ENCODE data around the gene TPRKB. TPM values are rescaled to one million over a fixed set of nuclear protein-coding genes. Genes with fewer than 3 reads are reported as not detected.
"Not testable (repeated sequence)": the region's sequence is repeated elsewhere in the genome, so short reads cannot be mapped to it uniquely, and the experiment has no call there.

Gene TPRKB
- total RNA-seq, 6 donors from 2014 or later = 4.7 to 19.0 (median 13.4) TPM

- 85 to 100% methylated on average over 1 of the region's 1 CpG for WGBS, 2 donors
- ATAC-seq (ENCODE audit: low FRiP score in 2 of 2) = no peak
- Histone ChIP-seq H3K36me3 (no peaks in the 10 kb centered on the region), H3K27ac (no peak overlapping the region), H3K9me3 (no peaks in the 10 kb centered on the region), H3K4me3 (no peak overlapping the region), H3K27me3 (no peaks in the 10 kb centered on the region), H3K4me1 (peaks cover 5 to 24% (median 13%) of the 10 kb centered on the region in 4 donors)
- TF ChIP-seq POLR2AphosphoS5 (IDR thresholded peaks at IDR 0.05) = no peak
- no peak for TF ChIP-seq POLR2A (IDR thresholded peaks at IDR 0.05)
- TF ChIP-seq EP300 (IDR thresholded peaks at IDR 0.05) = no peak
- DNase-seq = no peak
Observed at GRCh38 chr2:73698101-73698500, 39.0 kb downstream of the TPRKB start.

- Histone ChIP-seq H3K4me3 (no peak overlapping the region), H3K9me3 (no peaks in the 10 kb centered on the region), H3K36me3 (no peaks in the 10 kb centered on the region), H3K27me3 (no peaks in the 10 kb centered on the region), H3K4me1 (peaks cover 5 to 24% (median 13%) of the 10 kb centered on the region in 4 donors), H3K27ac (no peak overlapping the region)
- 59 to 63% methylated on average over 3 of the region's 3 CpGs for WGBS, 2 donors
- TF ChIP-seq EP300 (IDR thresholded peaks at IDR 0.05) = no peak
- TF ChIP-seq POLR2A (IDR thresholded peaks at IDR 0.05) = no peak
- no peak for TF ChIP-seq POLR2AphosphoS5 (IDR thresholded peaks at IDR 0.05)
- TF ChIP-seq CTCF (IDR thresholded peaks at IDR 0.05) = no peak
- no peak for DNase-seq
- no peak for ATAC-seq (ENCODE audit: low FRiP score in 2 of 2)
Observed at GRCh38 chr2:73697606-73698005, 39.5 kb downstream of the TPRKB start.

GRCh38 chr2:73696985-73697384 lies 40.2 kb downstream of the TPRKB start:
- not testable (repeated sequence) for H3K36me3 ChIP-seq; H3K27ac ChIP-seq; H3K4me3 ChIP-seq; ATAC-seq (ENCODE audit: low FRiP score in 2 of 2); H3K9me3 ChIP-seq; H3K27me3 ChIP-seq; DNase-seq
- WGBS, 2 donors = 93 to 95% methylated on average over 1 of the region's 1 CpG
- H3K4me1 ChIP-seq = peaks cover 5 to 19% (median 13%) of the 10 kb centered on the region in 4 donors

- not testable (repeated sequence) for ATAC-seq (ENCODE audit: low FRiP score in 2 of 2); H3K27me3 ChIP-seq; DNase-seq; H3K4me3 ChIP-seq; H3K36me3 ChIP-seq; H3K9me3 ChIP-seq; H3K27ac ChIP-seq
- WGBS, 2 donors = 88 to 95% methylated on average over 3 of the region's 3 CpGs
- peaks cover 5 to 15% (median 12%) of the 10 kb centered on the region in 4 donors for H3K4me1 ChIP-seq
Observed at GRCh38 chr2:73696521-73696920, 40.6 kb downstream of the TPRKB start.

GRCh38 chr2:73690372-73691088 lies 46.6 kb downstream of the TPRKB start:
- not testable (repeated sequence) for H3K27me3 ChIP-seq, H3K36me3 ChIP-seq, DNase-seq, H3K4me3 ChIP-seq, H3K27ac ChIP-seq, H3K4me1 ChIP-seq, H3K9me3 ChIP-seq
- 52 to 56% methylated on average over 4 of the region's 4 CpGs for WGBS, 2 donors
- ATAC-seq (ENCODE audit: low FRiP score in 2 of 2) = peak; percentile 70 to 83
- peak in 2 of 6 experiments; percentile 53 to 62 for TF ChIP-seq CTCF (IDR thresholded peaks at IDR 0.05)

GRCh38 chr2:73688494-73688893 lies 48.7 kb downstream of the TPRKB start:
- H3K36me3 ChIP-seq; H3K4me1 ChIP-seq; H3K4me3 ChIP-seq; H3K27ac ChIP-seq; ATAC-seq (ENCODE audit: low FRiP score in 2 of 2); H3K27me3 ChIP-seq; H3K9me3 ChIP-seq; DNase-seq: not testable (repeated sequence)
- WGBS, 2 donors = 94 to 97% methylated on average over 5 of the region's 5 CpGs

- no peaks in the 10 kb centered on the region for H3K36me3 ChIP-seq
- no peak overlapping the region for H3K4me3 ChIP-seq
- TF ChIP-seq POLR2A (IDR thresholded peaks at IDR 0.05) (no peak), EP300 (IDR thresholded peaks at IDR 0.05) (no peak), CTCF (IDR thresholded peaks at IDR 0.05) (no peak), POLR2AphosphoS5 (IDR thresholded peaks at IDR 0.05) (no peak)
- H3K27ac ChIP-seq = no peak overlapping the region
- no peaks in the 10 kb centered on the region for H3K27me3 ChIP-seq
- ATAC-seq (ENCODE audit: low FRiP score in 2 of 2) = no peak
- no peak for DNase-seq
- H3K9me3 ChIP-seq = no peaks in the 10 kb centered on the region
- H3K4me1 ChIP-seq = no peaks in the 10 kb centered on the region
- WGBS, 2 donors = 77 to 81% methylated on average over 4 of the region's 4 CpGs
Observed at GRCh38 chr2:73685764-73686438, 51.2 kb downstream of the TPRKB start.

- not testable (repeated sequence) for H3K36me3 ChIP-seq; H3K4me1 ChIP-seq; H3K4me3 ChIP-seq; H3K27ac ChIP-seq; H3K9me3 ChIP-seq; ATAC-seq (ENCODE audit: low FRiP score in 2 of 2); DNase-seq; H3K27me3 ChIP-seq
- 53 to 60% methylated on average over 7 to 9 of the region's 9 CpGs for WGBS, 2 donors
Observed at GRCh38 chr2:73684905-73685304, 52.2 kb downstream of the TPRKB start.

- not testable (repeated sequence) for H3K36me3 ChIP-seq; H3K27ac ChIP-seq; H3K9me3 ChIP-seq; H3K4me1 ChIP-seq; DNase-seq; H3K4me3 ChIP-seq; H3K27me3 ChIP-seq; ATAC-seq (ENCODE audit: low FRiP score in 2 of 2)
- WGBS, 2 donors = no CpG with 5 or more reads among the region's 1 CpG
Observed at GRCh38 chr2:73684325-73684724, 52.8 kb downstream of the TPRKB start.
